Right atrium auricular region (tissue), 2 donors: ENCODE measurements around the gene RNPEPL1. TPM values are rescaled to one million over a fixed set of nuclear protein-coding genes. Genes with fewer than 3 reads are reported as not detected.

Experiments used
- DNase-seq: peaks from one replicate; pipeline ENCODE4 v3.0.0-alpha.2; 2019; ENCODE audit warnings: low spot score
- H3K27ac ChIP-seq, 2 donors: fragments of 200-600 bp; sonication (generic); 1 replicate in 1 of 2; 2 replicates in 1 of 2; pipeline ENCODE4 v1.5.1; 2016 to 2019
- H3K27me3 ChIP-seq, 2 donors: fragments of 200-600 bp; sonication (generic); one replicate each; pipeline versions ENCODE4 v1.5.1 to v1.6.0; 2017 to 2019
- H3K36me3 ChIP-seq: fragments of 200-600 bp; sonication (generic); one replicate; pipeline ENCODE4 v1.5.1; 2016
- H3K4me1 ChIP-seq, 2 donors: fragments of 200-600 bp; sonication (generic); one replicate each; pipeline versions ENCODE4 v1.5.1 to v1.6.0; 2017 to 2019
- H3K4me3 ChIP-seq, 2 donors: fragments of 200-600 bp; sonication (generic); 1 replicate in 1 of 2; 2 replicates in 1 of 2; pipeline ENCODE4 v1.5.1; 2017 to 2019; ENCODE audit warnings: mild to moderate bottlenecking in 1 of 2, moderate library complexity in 1 of 2
- H3K9me3 ChIP-seq, 2 donors: fragments of 200-600 bp; sonication (generic); one replicate each; pipeline ENCODE4 v1.5.1; 2019
- total RNA-seq, 2 donors: library from RNA; depleted of rRNA; stranded (reverse); fragments of >200 nt; gene quantifications; one replicate each; pipeline ENCODE4 v1.1.0, GENCODE V29; 2016
- TF ChIP-seq, protein P1 (sequence below), 2 donors: fragments of 200-600 bp; sonication (generic); IDR thresholded peaks; one replicate each; pipeline ENCODE4 v1.5.1; 2019; ENCODE audit warnings: antibody characterized with exemption in 2 of 2

The RNPEPL1 gene
- total RNA-seq, 2 donors from 2014 or later, result 62.0 to 76.3 TPM

DNA sequence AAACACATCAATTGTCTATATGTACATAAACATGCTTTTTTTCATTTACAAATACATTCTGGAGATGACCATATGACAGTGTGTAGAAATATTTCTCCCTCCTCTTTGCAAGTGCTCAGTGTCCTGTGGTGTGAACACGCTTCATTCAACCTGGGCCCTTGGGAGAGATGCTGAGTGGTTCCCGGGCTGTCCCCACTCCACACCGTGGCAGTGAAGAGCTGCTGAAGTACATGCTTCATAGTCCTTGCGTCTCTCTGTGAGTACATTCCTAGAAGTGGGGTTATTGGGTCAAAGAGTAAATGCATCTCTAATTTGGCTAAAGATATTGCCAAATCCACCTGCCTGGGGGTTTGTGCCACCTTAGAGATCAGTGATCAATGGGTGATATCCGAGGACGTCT, 50.5 kb downstream of the RNPEPL1 start:
- no peak overlapping the region for H3K27ac ChIP-seq
- H3K36me3 ChIP-seq, result no peaks in the 10 kb centered on the region
- DNase-seq, result no peak
- H3K4me1 ChIP-seq, result no peaks in the 10 kb centered on the region
- H3K9me3 ChIP-seq, result no peaks in the 10 kb centered on the region
- TF ChIP-seq, protein P1, sequence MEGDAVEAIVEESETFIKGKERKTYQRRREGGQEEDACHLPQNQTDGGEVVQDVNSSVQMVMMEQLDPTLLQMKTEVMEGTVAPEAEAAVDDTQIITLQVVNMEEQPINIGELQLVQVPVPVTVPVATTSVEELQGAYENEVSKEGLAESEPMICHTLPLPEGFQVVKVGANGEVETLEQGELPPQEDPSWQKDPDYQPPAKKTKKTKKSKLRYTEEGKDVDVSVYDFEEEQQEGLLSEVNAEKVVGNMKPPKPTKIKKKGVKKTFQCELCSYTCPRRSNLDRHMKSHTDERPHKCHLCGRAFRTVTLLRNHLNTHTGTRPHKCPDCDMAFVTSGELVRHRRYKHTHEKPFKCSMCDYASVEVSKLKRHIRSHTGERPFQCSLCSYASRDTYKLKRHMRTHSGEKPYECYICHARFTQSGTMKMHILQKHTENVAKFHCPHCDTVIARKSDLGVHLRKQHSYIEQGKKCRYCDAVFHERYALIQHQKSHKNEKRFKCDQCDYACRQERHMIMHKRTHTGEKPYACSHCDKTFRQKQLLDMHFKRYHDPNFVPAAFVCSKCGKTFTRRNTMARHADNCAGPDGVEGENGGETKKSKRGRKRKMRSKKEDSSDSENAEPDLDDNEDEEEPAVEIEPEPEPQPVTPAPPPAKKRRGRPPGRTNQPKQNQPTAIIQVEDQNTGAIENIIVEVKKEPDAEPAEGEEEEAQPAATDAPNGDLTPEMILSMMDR (IDR thresholded peaks at IDR 0.05), result no peak
- H3K27me3 ChIP-seq, result no peaks in the 10 kb centered on the region
- H3K4me3 ChIP-seq, result no peak overlapping the region

DNA sequence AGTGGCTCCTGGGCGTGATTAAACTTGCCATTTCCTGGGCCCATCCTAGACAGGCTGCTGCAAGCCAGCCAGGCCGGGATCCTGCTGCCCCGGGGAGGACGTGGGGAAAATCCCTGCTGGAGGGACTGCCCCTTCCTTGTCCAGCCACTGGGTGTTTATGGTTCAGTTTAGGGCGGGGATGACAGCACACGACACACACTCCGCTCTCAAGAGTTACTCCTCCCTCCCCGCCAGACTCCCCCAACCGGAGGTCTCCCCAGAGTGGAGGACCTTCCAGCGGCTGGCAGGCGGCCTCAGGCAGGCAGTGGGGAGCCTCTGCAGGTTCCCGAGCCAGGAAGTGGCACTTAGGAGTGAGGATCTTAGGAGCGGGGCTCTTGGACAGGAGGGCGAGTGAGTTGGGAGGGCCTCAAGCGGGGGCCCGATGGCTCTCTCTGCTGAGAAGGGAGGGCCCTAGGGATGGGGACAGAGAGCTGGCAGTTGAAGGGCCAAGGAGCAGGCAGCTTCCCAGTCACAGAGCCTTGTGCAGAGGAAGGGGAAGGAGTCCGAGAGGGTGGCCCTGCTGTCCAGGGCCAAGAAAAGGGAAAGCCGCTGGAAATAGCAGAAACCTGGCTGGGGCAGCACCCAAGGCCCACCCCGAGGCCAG, 51.3 kb downstream of the RNPEPL1 start:
- Histone ChIP-seq H3K4me1 (no peaks in the 10 kb centered on the region), H3K36me3 (no peaks in the 10 kb centered on the region), H3K9me3 (no peaks in the 10 kb centered on the region), H3K4me3 (no peak overlapping the region), H3K27ac (no peak overlapping the region), H3K27me3 (no peaks in the 10 kb centered on the region)
- DNase-seq, result no peak
- TF ChIP-seq, protein P1 (IDR thresholded peaks at IDR 0.05), result no peak

DNA sequence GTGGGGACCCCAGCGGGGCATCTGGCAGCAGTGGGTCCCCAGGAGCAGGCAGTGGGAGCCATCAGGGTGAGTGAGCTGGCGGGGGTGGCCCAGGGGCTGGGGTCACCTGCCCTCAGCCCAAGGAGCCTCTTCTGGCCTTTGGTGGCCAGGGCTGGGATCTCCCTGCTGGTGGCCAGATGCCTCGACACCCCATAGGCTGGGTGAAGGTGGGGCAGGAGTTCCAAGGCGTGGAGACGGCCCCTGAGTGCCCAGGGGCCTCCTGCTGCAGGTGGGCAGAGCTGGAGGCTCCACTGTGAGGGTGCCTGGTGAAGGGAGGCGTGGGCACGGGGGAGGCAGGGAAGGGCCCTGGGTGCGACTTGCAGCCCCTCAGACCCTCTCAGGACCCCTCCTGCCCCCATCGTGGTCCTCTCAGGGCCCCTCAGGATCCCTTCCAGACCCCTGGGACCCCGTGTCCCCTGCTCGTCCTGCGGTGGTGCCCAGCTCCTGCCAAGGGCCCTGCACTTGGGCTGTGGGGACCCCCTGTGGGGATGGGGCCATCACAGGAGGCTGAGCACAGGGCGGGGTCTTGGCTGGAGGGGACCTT, 52.0 kb downstream of the RNPEPL1 start:
- Histone ChIP-seq H3K27ac (no peak overlapping the region), H3K9me3 (no peaks in the 10 kb centered on the region), H3K27me3 (no peaks in the 10 kb centered on the region), H3K4me3 (no peak overlapping the region), H3K36me3 (no peaks in the 10 kb centered on the region), H3K4me1 (no peaks in the 10 kb centered on the region)
- TF ChIP-seq, protein P1 (IDR thresholded peaks at IDR 0.05), result no peak
- no peak for DNase-seq

DNA sequence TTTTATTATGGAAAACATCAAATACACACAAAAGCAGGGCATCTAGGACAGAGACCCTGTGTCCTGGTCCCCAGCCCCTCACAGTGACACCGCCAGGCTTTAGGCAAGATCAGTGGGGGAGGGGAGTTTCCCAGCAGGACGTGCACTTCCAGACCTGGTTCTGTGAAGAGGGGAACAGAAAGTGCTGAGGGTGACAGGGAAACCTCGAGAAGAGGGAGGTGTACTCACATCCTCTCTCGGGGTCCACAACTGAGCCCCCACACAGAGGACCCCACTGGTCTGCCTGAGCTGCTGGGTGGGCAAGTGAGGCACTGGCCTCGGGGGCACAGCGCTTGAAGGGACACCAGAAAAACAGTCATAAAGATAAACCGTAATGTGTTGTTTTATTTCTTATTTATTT, 52.6 kb downstream of the RNPEPL1 start:
- Histone ChIP-seq H3K27me3 (no peaks in the 10 kb centered on the region), H3K36me3 (no peaks in the 10 kb centered on the region), H3K4me1 (no peaks in the 10 kb centered on the region), H3K27ac (no peak overlapping the region), H3K4me3 (no peak overlapping the region), H3K9me3 (no peaks in the 10 kb centered on the region)
- no peak for DNase-seq
- TF ChIP-seq, protein P1 (IDR thresholded peaks at IDR 0.05), result no peak

DNA sequence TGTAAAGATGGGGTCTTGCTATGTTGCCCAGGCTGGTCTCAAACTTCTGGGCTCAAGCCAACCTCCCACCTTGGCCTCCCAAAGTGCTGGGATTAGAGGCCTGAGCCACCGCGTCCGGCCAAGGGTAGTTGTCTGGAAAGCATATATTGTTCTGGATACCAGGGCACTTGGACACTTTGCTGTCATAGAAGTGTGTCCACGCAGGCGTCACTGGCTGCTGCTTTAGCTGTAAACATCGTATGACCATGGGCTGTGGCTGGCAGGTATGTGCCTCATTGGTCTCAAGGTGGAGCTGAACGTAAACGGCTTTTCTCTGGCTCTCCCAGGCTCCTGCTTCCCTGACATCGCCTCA, 53.8 kb downstream of the RNPEPL1 start:
- DNase-seq, result no peak
- H3K9me3 ChIP-seq, result no peaks in the 10 kb centered on the region
- no peak overlapping the region for H3K4me3 ChIP-seq
- no peaks in the 10 kb centered on the region for H3K36me3 ChIP-seq
- no peaks in the 10 kb centered on the region for H3K27me3 ChIP-seq
- no peaks in the 10 kb centered on the region for H3K4me1 ChIP-seq
- H3K27ac ChIP-seq, result no peak overlapping the region
- TF ChIP-seq, protein P1 (IDR thresholded peaks at IDR 0.05), result no peak
